Upper lobe of right lung (tissue), 1 donor: ENCODE measurements around the gene PUS3. TPM values are rescaled to one million over a fixed set of nuclear protein-coding genes. Genes with fewer than 3 reads are reported as not detected.
A peak's percentile ranks its signal among the peaks of the same experiment; 100 is the strongest.

Source experiments
- ATAC-seq: fragments of 200-7000 bp; cut with Tn5 transposase; one replicate; pipeline ENCODE4 v1.9.1; 2020; ENCODE audit warnings: mild to moderate bottlenecking, moderate library complexity
- DNase-seq: peaks from one replicate; pipeline ENCODE4 v3.0.0-alpha.2; 2020
- H3K27ac ChIP-seq: fragments of 200-600 bp; one replicate; pipeline ENCODE4 v1.8.0; 2022
- H3K27me3 ChIP-seq: fragments of 200-600 bp; one replicate; pipeline ENCODE4 v1.8.0; 2022; ENCODE audit warnings: mild to moderate bottlenecking
- H3K36me3 ChIP-seq: fragments of 200-600 bp; one replicate; pipeline ENCODE4 v1.8.0; 2022
- H3K4me1 ChIP-seq: fragments of 200-600 bp; one replicate; pipeline ENCODE4 v1.8.0; 2022
- H3K4me3 ChIP-seq: fragments of 200-600 bp; one replicate; pipeline ENCODE4 v1.8.0; 2022; ENCODE audit warnings: mild to moderate bottlenecking
- H3K9me3 ChIP-seq: fragments of 200-600 bp; one replicate; pipeline ENCODE4 v1.8.0; 2022
- CTCF ChIP-seq: fragments of 200-600 bp; IDR thresholded peaks from one replicate; pipeline ENCODE4 v1.8.0; 2022; ENCODE audit warnings: antibody characterized with exemption
- intact Hi-C: fragments of 100-400 bp; cut with DNase I; formaldehyde crosslinking; loops from one replicate; pipeline ENCODE4 v1.11.0; 2022
- total RNA-seq: library from RNA; stranded (reverse); fragmentation: NEBNext Ultra II Directional; extraction: Animal tissue kit (Norgen Biotek cat#: 25700); gene quantifications from one replicate; pipeline ENCODE4 v1.2.1, GENCODE V29; 2021
- donor health status: DM: no; HTN: yes; CAD: no; lungs with severe emphysema.

PUS3 gene
- total RNA-seq, 1 donor from 2014 or later = 11.1 TPM

- no peak overlapping the region for H3K4me3 ChIP-seq
- DNase-seq (no peak), ATAC-seq (no peak)
- H3K27me3 ChIP-seq = no peaks in the 10 kb centered on the region
- no peak for TF ChIP-seq CTCF
- intact Hi-C loops = no loop called here
- H3K36me3 ChIP-seq = no peaks in the 10 kb centered on the region
- no peaks in the 10 kb centered on the region for H3K4me1 ChIP-seq
- no peak overlapping the region for H3K27ac ChIP-seq
- H3K9me3 ChIP-seq = no peaks in the 10 kb centered on the region
Measured at GRCh38 chr11:125931668-125932067, 28.7 kb upstream of the PUS3 start.

GRCh38 chr11:125931116-125931515 is 28.1 kb upstream of the PUS3 start:
- DNase-seq = no peak
- no peaks in the 10 kb centered on the region for H3K27me3 ChIP-seq
- no peaks in the 10 kb centered on the region for H3K36me3 ChIP-seq
- H3K27ac ChIP-seq = no peak overlapping the region
- no peaks in the 10 kb centered on the region for H3K9me3 ChIP-seq
- no peak for ATAC-seq
- H3K4me3 ChIP-seq = no peak overlapping the region
- TF ChIP-seq CTCF = no peak
- no peaks in the 10 kb centered on the region for H3K4me1 ChIP-seq
- intact Hi-C loops = no loop called here

GRCh38 chr11:125930076-125930450 is 27.1 kb upstream of the PUS3 start:
- no peak for ATAC-seq
- no peaks in the 10 kb centered on the region for H3K27me3 ChIP-seq
- TF ChIP-seq CTCF = no peak
- no peak for DNase-seq
- H3K4me3 ChIP-seq = no peak overlapping the region
- no peaks in the 10 kb centered on the region for H3K36me3 ChIP-seq
- H3K9me3 ChIP-seq = no peaks in the 10 kb centered on the region
- intact Hi-C loops = no loop called here
- H3K4me1 ChIP-seq = no peaks in the 10 kb centered on the region
- H3K27ac ChIP-seq = no peak overlapping the region

GRCh38 chr11:125929445-125930075 is 26.6 kb upstream of the PUS3 start:
- TF ChIP-seq CTCF = no peak
- DNase-seq (peak; percentile 58), ATAC-seq (no peak)

GRCh38 chr11:125926682-125927081 is 23.7 kb upstream of the PUS3 start:
- intact Hi-C loops = no loop called here
- DNase-seq = peak; percentile 35
- ATAC-seq = no peak
- no peak for TF ChIP-seq CTCF
- H3K27me3 ChIP-seq = no peaks in the 10 kb centered on the region
- no peak overlapping the region for H3K4me3 ChIP-seq
- no peaks in the 10 kb centered on the region for H3K4me1 ChIP-seq
- H3K27ac ChIP-seq = no peak overlapping the region
- H3K9me3 ChIP-seq = no peaks in the 10 kb centered on the region
- no peaks in the 10 kb centered on the region for H3K36me3 ChIP-seq

More at GRCh38 chr11:125929445-125930075, 26.6 kb upstream of the PUS3 start:
- H3K9me3 ChIP-seq = no peaks in the 10 kb centered on the region
- H3K36me3 ChIP-seq = no peaks in the 10 kb centered on the region
- intact Hi-C loops = no loop called here
- H3K27me3 ChIP-seq = no peaks in the 10 kb centered on the region
- no peak overlapping the region for H3K4me3 ChIP-seq
- H3K27ac ChIP-seq = no peak overlapping the region
- H3K4me1 ChIP-seq = no peaks in the 10 kb centered on the region

GRCh38 chr11:125925804-125926203 is 22.8 kb upstream of the PUS3 start:
- Histone ChIP-seq H3K4me3 (no peak overlapping the region), H3K9me3 (no peaks in the 10 kb centered on the region), H3K4me1 (no peaks in the 10 kb centered on the region), H3K36me3 (no peaks in the 10 kb centered on the region), H3K27me3 (no peaks in the 10 kb centered on the region), H3K27ac (no peak overlapping the region)
- no peak for ATAC-seq
- no peak for DNase-seq
- TF ChIP-seq CTCF = no peak
- intact Hi-C loops = no loop called here
